HCT116 (cell line): Measurements from ENCODE around the gene SLC4A2. TPM values are rescaled to one million over a fixed set of nuclear protein-coding genes. Genes with fewer than 3 reads are reported as not detected.
A peak's percentile ranks its signal among the peaks of the same experiment; 100 is the strongest.

Source experiments
- ATAC-seq: fragments of 200-7000 bp; cut with Tn5 transposase; 2 replicates; pipeline ENCODE4 v1.9.1; 2020; ENCODE audit warnings: mild to moderate bottlenecking, moderate library complexity
- BruUV-seq: library from RNA; stranded (reverse); fragments of 400-500 nt; replicated peaks from 2 replicates; lab custom pipeline; 2021; lab: Mats Ljungman, UMichigan
- CTCF ChIA-PET: fragments of 300-600 bp; sonication (Branson Sonifier 250); formaldehyde crosslinking; loops from one replicate; lab custom pipeline; 2021; ENCODE audit warnings: antibody characterized with exemption; lab: Charles Lee
- POLR2A ChIA-PET: fragments of 300-600, 350-600 bp; sonication (Branson Sonifier 250); formaldehyde crosslinking; loops from one replicate; lab custom pipeline; 2021; ENCODE audit warnings: antibody characterized with exemption; lab: Charles Lee
- RAD21 ChIA-PET, 2 experiments: fragments of 300-600 bp; sonication (Branson Sonifier 250); formaldehyde crosslinking; loops; one replicate each; lab custom pipeline; 2023; ENCODE audit warnings: low total read pairs in 2 of 2; ENCODE audit not compliant: uncharacterized antibody in 2 of 2, unreplicated experiment in 2 of 2, low non-redundant PET in 1 of 2; lab: Charles Lee
- DNase-seq: peaks from one replicate; pipeline ENCODE4 v3.0.0-alpha.2; 2010; ENCODE audit warnings: low read depth, low spot score
- H2AFZ ChIP-seq: fragments of 200-600 bp; shearing (Covaris generic), sonication (generic); 2 replicates; pipeline ENCODE4 v1.6.1; 2017; ENCODE audit warnings: low read depth, mixed run types, mixed read lengths, antibody characterized with exemption, low read length; ENCODE audit not compliant: poor library complexity, severe bottlenecking
- H3K27ac ChIP-seq: 2 replicates; pipeline ENCODE4 v1.5.1; 2012; ENCODE audit warnings: low read depth, low read length
- H3K27me3 ChIP-seq: fragments of 200-600 bp; sonication (generic); 2 replicates; pipeline ENCODE4 v1.6.1; 2016; ENCODE audit warnings: mixed run types, low read length, mixed read lengths; ENCODE audit not compliant: insufficient read depth
- H3K36me3 ChIP-seq, 2 experiments: fragments of 200-500 bp in 1 of 2; fragments of 200-600 bp in 1 of 2; sonication (Bioruptor generic) in 1 of 2; sonication (generic) in 1 of 2; 2 replicates each; pipeline versions ENCODE4 v1.5.1 to v1.6.1; 2014 to 2016; ENCODE audit warnings: low read length in 2 of 2, inconsistent platforms in 1 of 2, mixed read lengths in 1 of 2, mixed run types in 1 of 2; ENCODE audit not compliant: insufficient read depth in 2 of 2, control insufficient read depth in 1 of 2
- H3K4me1 ChIP-seq, 2 experiments: fragments of 200-600 bp in 1 of 2; sonication (generic) in 1 of 2; 2 replicates each; pipeline versions ENCODE4 v1.5.1 to v1.6.1; 2012 to 2017; ENCODE audit warnings: low read length in 2 of 2, inconsistent platforms in 1 of 2, mild to moderate bottlenecking in 1 of 2, mixed read lengths in 1 of 2, mixed run types in 1 of 2, moderate library complexity in 1 of 2; ENCODE audit not compliant: insufficient read depth in 2 of 2, control insufficient read depth in 1 of 2
- H3K4me2 ChIP-seq: fragments of 200-600 bp; sonication (generic); 2 replicates; pipeline ENCODE4 v1.6.1; 2017; ENCODE audit warnings: mixed run types, low read length, mixed read lengths
- H3K4me3 ChIP-seq, 2 experiments: fragments of 200-600 bp in 1 of 2; sonication (generic) in 1 of 2; replicated peaks in 1 of 2; 2 replicates each; pipeline ENCODE4 v1.5.1; 2011 to 2016; ENCODE audit warnings: low read length in 2 of 2, control low read depth in 1 of 2, low read depth in 1 of 2, mild to moderate bottlenecking in 1 of 2, mixed read lengths in 1 of 2, mixed run types in 1 of 2
- H3K79me2 ChIP-seq: fragments of 200-600 bp; sonication (generic); 2 replicates; pipeline ENCODE4 v1.6.1; 2017; ENCODE audit warnings: mild to moderate bottlenecking, mixed run types, low read length, moderate library complexity, mixed read lengths; ENCODE audit not compliant: insufficient read depth
- H3K9ac ChIP-seq: fragments of 200-600 bp; sonication (generic); 2 replicates; pipeline ENCODE4 v1.6.1; 2016; ENCODE audit warnings: low read length, mixed read lengths
- H3K9me2 ChIP-seq: fragments of 200-600 bp; sonication (generic), shearing (Covaris generic); 2 replicates; pipeline ENCODE4 v1.6.1; 2017; ENCODE audit warnings: mixed run types, mild to moderate bottlenecking, moderate library complexity; ENCODE audit not compliant: insufficient read depth
- H3K9me3 ChIP-seq, 2 experiments: fragments of 200-500 bp in 1 of 2; fragments of 200-600 bp in 1 of 2; sonication (Bioruptor generic) in 1 of 2; sonication (generic) in 1 of 2; 2 replicates each; pipeline ENCODE4 v1.6.1; 2014 to 2017; ENCODE audit warnings: low read length in 2 of 2, mixed read lengths in 2 of 2, inconsistent platforms in 1 of 2, low read depth in 1 of 2, mild to moderate bottlenecking in 1 of 2, mixed run types in 1 of 2, moderate library complexity in 1 of 2; ENCODE audit not compliant: control insufficient read depth in 1 of 2, insufficient read depth in 1 of 2
- H4K20me1 ChIP-seq: fragments of 200-600 bp; sonication (generic), shearing (Covaris generic); 2 replicates; pipeline ENCODE4 v1.6.1; 2017; ENCODE audit warnings: mixed run types, mild to moderate bottlenecking, moderate library complexity; ENCODE audit not compliant: insufficient read depth
- CTCF ChIP-seq, 3 experiments: fragments of 200-600 bp in 1 of 3; sonication (generic) in 1 of 3; IDR thresholded peaks in 2 of 3; conservative IDR thresholded peaks in 1 of 3; 2 replicates each; pipeline ENCODE4 v1.5.1; 2012 to 2017; ENCODE audit warnings: low read depth in 2 of 3, low read length in 2 of 3, antibody characterized with exemption in 1 of 3, borderline replicate concordance in 1 of 3, control low read depth in 1 of 3, mild to moderate bottlenecking in 1 of 3, mixed read lengths in 1 of 3, mixed run types in 1 of 3, moderate library complexity in 1 of 3; ENCODE audit not compliant: insufficient read depth in 1 of 3
- EGR1 ChIP-seq: IDR thresholded peaks from 2 replicates; pipeline ENCODE4 v1.6.1; 2012; ENCODE audit warnings: low read depth
- ELF1 ChIP-seq: IDR thresholded peaks from 2 replicates; pipeline ENCODE4 v1.6.1; 2012; ENCODE audit warnings: low read depth, borderline replicate concordance
- FOSL1 ChIP-seq: IDR thresholded peaks from 2 replicates; pipeline ENCODE4 v1.6.1; 2012; ENCODE audit warnings: low read depth
- MAX ChIP-seq: IDR thresholded peaks from 2 replicates; pipeline ENCODE4 v1.6.1; 2012
- REST ChIP-seq: IDR thresholded peaks from 2 replicates; pipeline ENCODE4 v1.6.1; 2012; ENCODE audit warnings: low read depth
- YY1 ChIP-seq: IDR thresholded peaks from 2 replicates; pipeline ENCODE4 v1.6.1; 2011; ENCODE audit warnings: low read length, low read depth, moderate library complexity, mild to moderate bottlenecking; ENCODE audit not compliant: insufficient replicate concordance; ENCODE audit errors: extremely low read depth
- intact Hi-C: fragments of 100-400 bp; cut with micrococcal nuclease; formaldehyde crosslinking; loops from 2 replicates; pipeline ENCODE4 v1.10.0; 2022
- total RNA-seq: library from RNA; stranded (reverse); gene quantifications from one replicate; pipeline ENCODE4 v1.2.1, GENCODE V29; 2021; ENCODE audit not compliant: unreplicated experiment
- TF ChIP-seq, protein P1 (sequence below): IDR thresholded peaks from 2 replicates; pipeline ENCODE4 v1.6.1; 2012

The SLC4A2 gene
- total RNA-seq, 1 experiment from 2014 or later = 240 TPM

DNA sequence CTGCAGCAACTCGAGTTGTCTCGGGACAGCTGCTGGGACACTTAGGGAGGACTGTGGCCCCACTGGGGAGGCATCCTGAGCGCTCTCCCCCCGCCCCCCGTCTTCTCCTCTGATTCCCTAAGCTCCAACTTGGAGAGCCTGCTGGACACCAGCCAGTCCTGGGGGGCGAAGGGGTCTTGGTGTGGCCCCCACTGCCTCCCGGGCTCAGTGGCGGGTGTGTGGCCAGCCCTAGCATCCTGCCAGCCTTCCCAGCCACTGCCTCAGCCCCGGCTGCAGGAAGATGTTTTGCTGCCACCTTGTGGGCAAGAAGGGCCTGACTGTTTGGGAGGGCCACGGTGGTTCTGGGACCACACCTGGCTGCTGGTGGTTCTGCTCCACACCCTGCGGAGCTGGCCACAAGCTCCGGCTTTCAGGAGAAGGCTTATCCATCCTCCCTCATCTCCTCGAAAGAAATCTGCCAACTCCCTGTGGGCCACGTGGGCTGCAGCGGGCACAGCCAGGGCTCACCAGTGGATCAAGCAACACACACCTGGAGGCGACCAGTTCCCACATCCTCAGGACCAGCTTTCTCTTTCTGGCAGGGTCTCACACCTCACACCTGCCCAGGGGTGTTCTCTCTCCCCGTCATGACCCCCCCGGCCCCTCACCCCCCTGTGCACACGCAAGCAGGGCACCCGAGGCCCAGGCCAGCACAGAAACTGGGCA, 51.7 kb downstream of the SLC4A2 start:
- H3K27ac ChIP-seq = peak overlapping the region; percentile 17; the same call in 1 of the 2 replicates
- peaks cover 78% of the 10 kb centered on the region for H3K79me2 ChIP-seq
- no peaks in the 10 kb centered on the region for H3K27me3 ChIP-seq
- H3K4me3 ChIP-seq = no peak overlapping the region
- ATAC-seq = peak; percentile 60
- POLR2A ChIA-PET = interaction anchor here (0.6 kb wide), 1 partner anchor 332 kb away, joined by 3 read pairs; no protein-coding TSS in a partner anchor
- H3K9me2 ChIP-seq = no peaks in the 10 kb centered on the region
- no peak overlapping the region for H3K9ac ChIP-seq
- H3K4me2 ChIP-seq = no peak overlapping the region; the same call in 1 of the 2 replicates
- RAD21 ChIA-PET = interaction anchor here (0.5 to 1.3 kb wide), 6 partner anchors 25 to 204 kb away, joined by 3 to 5 read pairs (median 3); partner anchors contain the start of gene AGAP3 (in 1 of the 2)
- TF ChIP-seq YY1 = peak; percentile 33
- TF ChIP-seq MAX = no peak
- no peak for TF ChIP-seq REST
- TF ChIP-seq EGR1 = no peak
- TF ChIP-seq CTCF (IDR thresholded peaks at IDR 0.05 in 2 of 3, conservative IDR thresholded peaks at IDR 0.05 in 1 of 3; ENCODE audit: borderline replicate concordance in 1 of 3, insufficient read depth in 1 of 3, low read depth in 2 of 3, low read length in 2 of 3) = peak in 2 of 3 experiments; percentile 86 to 88; a peak in 4 of 6 replicates
- TF ChIP-seq ELF1 = no peak
- TF ChIP-seq FOSL1 = no peak
- TF ChIP-seq, protein P1, sequence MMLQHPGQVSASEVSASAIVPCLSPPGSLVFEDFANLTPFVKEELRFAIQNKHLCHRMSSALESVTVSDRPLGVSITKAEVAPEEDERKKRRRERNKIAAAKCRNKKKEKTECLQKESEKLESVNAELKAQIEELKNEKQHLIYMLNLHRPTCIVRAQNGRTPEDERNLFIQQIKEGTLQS = no peak
- H2AFZ ChIP-seq = no peak overlapping the region
- no peaks in the 10 kb centered on the region for H3K9me3 ChIP-seq
- peaks cover 28 to 70% of the 10 kb centered on the region in 2 experiments for H3K4me1 ChIP-seq
- CTCF ChIA-PET = interaction anchor here (0.7 to 4.5 kb wide), 17 partner anchors 13 to 231 kb away, joined by 3 to 25 read pairs (median 5); partner anchors contain the start of genes ABCB8, ATG9B, FASTK and GBX1
- no peak for DNase-seq
- no TSS peak for BruUV-seq
- intact Hi-C loops = loop anchor here (1.0 to 5.0 kb wide), 5 partner anchors 84 to 334 kb away; partner anchors contain the start of gene ABCB8
- no peaks in the 10 kb centered on the region for H3K36me3 ChIP-seq
- H4K20me1 ChIP-seq = no peaks in the 10 kb centered on the region; the same call in 1 of the 2 replicates
